PC-9 (cell line): ENCODE measurements around the gene HTRA3.

ENCODE experiments used
- EZH2 ChIP-seq: fragments of 200-600 bp; sonication (generic); IDR thresholded peaks from 2 replicates; pipeline ENCODE4 v1.8.0; 2017; ENCODE audit warnings: antibody characterized with exemption, low read depth
- TF ChIP-seq, protein P1 (sequence below): fragments of 200-600 bp; sonication (generic); conservative IDR thresholded peaks from 2 replicates; pipeline ENCODE4 v1.6.1; 2017; ENCODE audit warnings: mixed run types, antibody characterized with exemption, mild to moderate bottlenecking, moderate library complexity

DNA sequence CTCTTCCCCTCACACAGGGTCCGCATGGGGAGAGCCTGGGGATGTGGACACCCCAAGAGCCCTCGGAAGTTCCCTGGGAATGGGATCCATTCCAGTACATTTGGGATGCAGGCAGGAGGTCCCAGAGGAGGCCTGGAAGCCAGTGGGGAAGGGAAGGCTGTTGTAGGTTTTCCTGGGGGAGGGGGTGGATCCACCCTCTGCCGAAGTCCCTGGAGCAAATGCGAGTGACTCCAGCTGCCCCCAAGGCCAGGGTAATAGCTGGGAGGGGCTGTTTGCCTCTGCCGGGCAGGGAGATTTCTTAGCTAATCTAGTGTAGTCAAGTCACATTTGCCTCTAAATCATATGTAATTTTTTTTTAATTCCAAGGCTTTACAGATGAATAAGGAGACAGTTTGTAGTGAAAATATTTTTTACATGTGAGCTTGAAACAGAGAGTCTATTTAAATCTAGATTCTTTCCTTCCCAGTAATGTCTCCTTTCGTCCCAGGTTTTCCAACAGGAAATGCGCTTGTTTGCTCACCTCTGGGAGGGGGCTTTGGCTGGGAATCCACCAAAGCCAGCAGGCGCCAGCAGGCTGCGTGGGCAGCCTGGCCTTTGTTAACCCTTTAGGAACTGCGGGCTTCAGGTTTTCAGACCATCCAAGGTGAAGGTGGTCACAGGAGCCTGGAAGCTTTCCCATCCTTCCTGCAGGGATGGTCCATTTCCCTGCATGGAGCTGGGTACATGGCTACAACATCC lies 43.7 kb upstream of the HTRA3 start:
- TF ChIP-seq, protein P1, sequence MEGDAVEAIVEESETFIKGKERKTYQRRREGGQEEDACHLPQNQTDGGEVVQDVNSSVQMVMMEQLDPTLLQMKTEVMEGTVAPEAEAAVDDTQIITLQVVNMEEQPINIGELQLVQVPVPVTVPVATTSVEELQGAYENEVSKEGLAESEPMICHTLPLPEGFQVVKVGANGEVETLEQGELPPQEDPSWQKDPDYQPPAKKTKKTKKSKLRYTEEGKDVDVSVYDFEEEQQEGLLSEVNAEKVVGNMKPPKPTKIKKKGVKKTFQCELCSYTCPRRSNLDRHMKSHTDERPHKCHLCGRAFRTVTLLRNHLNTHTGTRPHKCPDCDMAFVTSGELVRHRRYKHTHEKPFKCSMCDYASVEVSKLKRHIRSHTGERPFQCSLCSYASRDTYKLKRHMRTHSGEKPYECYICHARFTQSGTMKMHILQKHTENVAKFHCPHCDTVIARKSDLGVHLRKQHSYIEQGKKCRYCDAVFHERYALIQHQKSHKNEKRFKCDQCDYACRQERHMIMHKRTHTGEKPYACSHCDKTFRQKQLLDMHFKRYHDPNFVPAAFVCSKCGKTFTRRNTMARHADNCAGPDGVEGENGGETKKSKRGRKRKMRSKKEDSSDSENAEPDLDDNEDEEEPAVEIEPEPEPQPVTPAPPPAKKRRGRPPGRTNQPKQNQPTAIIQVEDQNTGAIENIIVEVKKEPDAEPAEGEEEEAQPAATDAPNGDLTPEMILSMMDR, result no peak
- TF ChIP-seq EZH2, result no peak
